GM06990 (cell line): ENCODE measurements around the gene KLHDC3.

ENCODE experiments used
- DNase-seq: peaks from one replicate; pipeline ENCODE4 v3.0.0-alpha.2; 2011; ENCODE audit not compliant: insufficient read length; ENCODE audit errors: extremely low read depth
- H3K27me3 ChIP-seq: replicated peaks from 2 replicates; pipeline ENCODE4 v1.6.0; 2011; ENCODE audit warnings: low read length; ENCODE audit not compliant: control insufficient read depth, insufficient read depth
- H3K36me3 ChIP-seq: 2 replicates; pipeline ENCODE4 v1.5.1; 2011; ENCODE audit warnings: low read length; ENCODE audit not compliant: control insufficient read depth, insufficient read depth
- H3K4me3 ChIP-seq: replicated peaks from 2 replicates; pipeline ENCODE4 v1.5.1; 2011; ENCODE audit warnings: low read depth, mild to moderate bottlenecking, control low read depth, low read length
- TF ChIP-seq, protein P1 (sequence below): IDR thresholded peaks from 2 replicates; pipeline ENCODE4 v1.5.1; 2011; ENCODE audit warnings: low read length, control low read depth, mild to moderate bottlenecking, inconsistent platforms; ENCODE audit not compliant: insufficient read depth, poor library complexity, severe bottlenecking

KLHDC3 gene

DNA sequence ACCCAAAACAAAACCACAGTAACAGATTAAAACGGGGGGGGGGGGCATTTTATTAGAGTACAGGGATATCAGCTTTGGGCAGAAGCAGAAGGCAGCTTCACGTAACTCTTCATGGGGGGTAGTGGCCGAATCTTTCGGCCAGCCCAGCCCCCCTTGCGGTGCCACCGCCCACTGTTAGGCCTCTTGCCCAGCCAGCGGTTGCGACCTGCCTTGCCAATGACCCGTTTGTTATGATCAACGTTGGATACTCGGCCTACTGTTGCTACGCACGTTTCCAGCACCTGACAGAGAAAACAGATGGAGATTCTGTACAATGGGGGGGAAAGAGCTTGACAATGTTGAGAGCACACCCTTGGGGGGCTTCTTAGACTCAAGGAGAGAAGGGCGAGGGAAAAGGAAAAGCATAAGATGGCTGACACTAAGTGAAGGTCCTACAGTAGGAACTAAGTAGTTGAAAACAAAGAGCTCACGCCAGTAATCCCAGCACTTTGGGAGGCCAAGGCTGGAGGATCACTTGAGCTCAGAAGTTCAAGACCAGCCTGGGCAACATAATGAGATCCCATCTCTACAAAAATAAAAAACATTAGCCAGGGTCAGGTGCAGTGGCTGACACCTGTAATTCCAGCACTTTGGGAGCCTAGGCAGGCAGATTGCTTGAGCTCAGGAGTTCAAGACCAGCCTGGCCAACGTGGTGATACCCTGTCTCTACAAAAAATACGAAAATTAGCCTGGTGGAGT is 40.3 kb downstream of the KLHDC3 start:
- no peak for DNase-seq
- no peaks in the 10 kb centered on the region for H3K27me3 ChIP-seq
- H3K4me3 ChIP-seq: peak overlapping the region; percentile 94
- TF ChIP-seq, protein P1, sequence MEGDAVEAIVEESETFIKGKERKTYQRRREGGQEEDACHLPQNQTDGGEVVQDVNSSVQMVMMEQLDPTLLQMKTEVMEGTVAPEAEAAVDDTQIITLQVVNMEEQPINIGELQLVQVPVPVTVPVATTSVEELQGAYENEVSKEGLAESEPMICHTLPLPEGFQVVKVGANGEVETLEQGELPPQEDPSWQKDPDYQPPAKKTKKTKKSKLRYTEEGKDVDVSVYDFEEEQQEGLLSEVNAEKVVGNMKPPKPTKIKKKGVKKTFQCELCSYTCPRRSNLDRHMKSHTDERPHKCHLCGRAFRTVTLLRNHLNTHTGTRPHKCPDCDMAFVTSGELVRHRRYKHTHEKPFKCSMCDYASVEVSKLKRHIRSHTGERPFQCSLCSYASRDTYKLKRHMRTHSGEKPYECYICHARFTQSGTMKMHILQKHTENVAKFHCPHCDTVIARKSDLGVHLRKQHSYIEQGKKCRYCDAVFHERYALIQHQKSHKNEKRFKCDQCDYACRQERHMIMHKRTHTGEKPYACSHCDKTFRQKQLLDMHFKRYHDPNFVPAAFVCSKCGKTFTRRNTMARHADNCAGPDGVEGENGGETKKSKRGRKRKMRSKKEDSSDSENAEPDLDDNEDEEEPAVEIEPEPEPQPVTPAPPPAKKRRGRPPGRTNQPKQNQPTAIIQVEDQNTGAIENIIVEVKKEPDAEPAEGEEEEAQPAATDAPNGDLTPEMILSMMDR: no peak
- peaks cover 15% of the 10 kb centered on the region for H3K36me3 ChIP-seq

DNA sequence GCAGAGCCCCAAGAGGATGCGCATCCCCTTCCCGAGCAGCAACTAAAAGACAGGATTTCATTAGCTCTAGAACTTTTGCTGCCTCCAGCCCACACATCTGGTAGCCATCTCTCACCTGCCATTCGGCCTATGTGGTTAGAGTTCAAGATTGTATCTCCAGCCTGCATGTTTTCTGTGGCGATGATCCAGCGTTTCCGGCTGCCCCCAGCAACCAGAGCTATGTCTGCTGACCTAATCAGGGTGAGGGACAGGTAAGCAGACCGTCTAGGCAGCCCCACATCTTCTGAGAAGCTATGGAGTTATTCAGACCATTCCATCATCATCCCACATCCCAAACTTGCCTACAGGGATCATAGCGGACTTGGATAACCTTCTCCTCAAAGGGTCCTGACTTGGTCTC is 41.9 kb downstream of the KLHDC3 start:
- H3K27me3 ChIP-seq: no peaks in the 10 kb centered on the region

DNA sequence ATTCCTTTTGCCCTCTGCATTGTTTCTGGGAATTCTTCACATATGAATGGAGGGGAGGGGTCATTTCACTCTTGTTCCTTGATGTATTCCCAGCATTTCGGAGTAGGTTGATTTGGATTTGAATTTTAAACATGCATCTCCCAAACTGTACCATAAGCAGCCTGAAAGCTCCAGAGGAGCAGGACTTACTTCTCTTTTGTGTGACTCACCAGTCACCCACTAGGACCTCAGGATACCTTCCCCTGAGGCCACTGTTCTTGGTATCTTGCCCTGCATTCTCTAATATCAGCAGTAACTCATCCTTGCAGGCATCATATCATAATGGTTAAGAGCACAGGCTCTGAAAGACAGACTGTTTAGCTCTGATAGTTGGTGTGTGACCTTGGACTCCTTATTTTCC is 44.5 kb downstream of the KLHDC3 start:
- TF ChIP-seq, protein P1: no peak

More for the DNA sequence above, 41.9 kb downstream of the KLHDC3 start:
- Histone ChIP-seq H3K36me3 (peaks cover 7% of the 10 kb centered on the region), H3K4me3 (no peak overlapping the region)
- TF ChIP-seq, protein P1: no peak
- no peak for DNase-seq

DNA sequence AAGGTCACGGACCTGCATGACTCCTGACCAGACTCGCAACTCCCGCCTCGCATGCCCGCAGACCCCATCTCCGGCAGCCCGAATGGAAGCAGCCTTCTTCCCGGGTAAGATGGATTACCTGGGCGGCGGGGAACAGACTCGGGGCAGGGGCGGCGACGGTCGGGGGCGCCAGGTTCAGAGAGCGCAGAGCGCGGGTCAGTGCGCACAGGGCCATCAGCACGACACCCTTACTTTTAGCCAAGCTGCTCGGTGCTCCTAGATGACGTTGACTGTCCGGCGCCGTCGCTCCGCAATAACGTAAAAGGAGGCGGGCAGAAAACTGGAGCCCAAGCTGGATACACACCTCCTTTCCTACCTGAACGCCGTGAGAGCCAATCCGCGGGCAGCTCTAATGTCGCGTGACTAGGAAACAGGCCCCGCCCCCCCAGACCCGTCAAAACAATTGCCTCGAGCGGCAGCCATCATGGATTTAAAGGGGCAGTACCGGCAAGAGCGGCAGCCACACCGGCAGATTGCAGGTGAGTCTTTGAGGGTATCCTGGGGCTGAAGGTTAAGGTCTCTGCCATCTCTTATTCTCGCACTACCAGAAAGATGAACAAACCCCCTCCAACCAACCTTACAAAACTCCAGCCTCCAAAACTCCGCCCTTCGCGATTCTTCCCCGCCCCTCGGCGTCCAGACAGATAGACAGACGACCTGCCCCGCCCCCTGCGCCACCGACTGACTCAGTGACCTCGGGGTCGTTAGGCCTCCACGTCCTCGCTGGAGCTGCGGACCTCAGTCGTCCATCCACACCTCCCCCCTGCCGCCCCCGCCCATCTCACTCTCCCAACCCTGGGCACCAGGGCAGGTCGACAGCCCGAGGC is 45.4 kb downstream of the KLHDC3 start, which contains the start of the genes KLC4 and MRPL2:
KLC4 (plus strand) TSS at position 464 of the 866 bp plus-strand sequence. CDS start 1,705 bp downstream, outside the sequence.
MRPL2 (minus strand) TSS at position 267 of the 866 bp plus-strand sequence; CDS start at position 214, 53 bp downstream.
- DNase-seq: peak; percentile 94
- TF ChIP-seq, protein P1: no peak
- Histone ChIP-seq H3K4me3 (peak within 1 kb of the TSS; percentile 75), H3K36me3 (peaks cover 10% of the 10 kb centered on the region), H3K27me3 (no peaks in the 10 kb centered on the region)

More for the DNA sequence above, 44.5 kb downstream of the KLHDC3 start:
- Histone ChIP-seq H3K36me3 (peaks cover 10% of the 10 kb centered on the region), H3K4me3 (peak overlapping the region; percentile 75), H3K27me3 (no peaks in the 10 kb centered on the region)
- DNase-seq: no peak

DNA sequence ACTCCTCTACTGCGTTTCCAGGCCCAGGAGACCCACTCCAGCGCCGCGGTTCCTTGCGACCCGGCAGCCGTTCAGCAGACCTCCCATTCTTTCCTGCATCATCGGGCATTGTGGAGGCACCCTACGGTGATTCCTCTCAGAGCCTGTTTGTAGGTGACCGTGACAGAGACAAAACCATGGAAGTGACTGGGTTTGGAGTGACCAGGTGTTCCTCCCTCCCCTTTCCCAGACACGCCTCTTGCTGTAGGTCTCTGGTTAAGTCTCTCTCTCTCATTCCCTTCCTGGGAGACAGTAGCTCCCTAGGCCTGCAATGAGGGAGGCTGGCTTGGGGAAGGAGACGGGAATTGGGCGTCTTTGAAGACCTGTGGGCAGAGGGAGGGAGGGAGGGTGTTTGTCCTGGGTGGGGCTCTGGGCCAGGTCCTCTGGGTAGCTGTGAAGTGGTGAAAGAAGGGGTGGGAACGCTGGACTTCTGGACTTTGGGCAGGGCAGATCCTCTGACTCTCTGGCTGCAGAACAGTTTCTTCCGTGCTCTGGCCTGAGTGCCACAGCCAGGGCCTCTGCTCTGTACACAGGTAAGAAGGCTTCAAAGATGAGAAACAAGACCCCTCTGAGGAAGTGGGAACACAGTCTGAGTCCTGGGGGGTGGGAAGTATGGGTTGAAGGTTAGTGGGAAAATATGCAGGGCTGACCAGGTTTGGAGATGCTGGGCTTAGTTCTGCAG is 46.1 kb downstream of the KLHDC3 start:
- peaks cover 10% of the 10 kb centered on the region for H3K36me3 ChIP-seq
- no peak for DNase-seq
- peak overlapping the region; percentile 75 for H3K4me3 ChIP-seq
- TF ChIP-seq, protein P1: no peak
- H3K27me3 ChIP-seq: no peaks in the 10 kb centered on the region
